Measurements from ENCODE around the gene VGLL4. TPM values are rescaled to one million over a fixed set of nuclear protein-coding genes. Genes with fewer than 3 reads are reported as not detected.

The VGLL4 gene
- polyA plus RNA-seq, 1 donor (not counting 4 experiments of a cell fraction or from before 2014, with no cell fraction given) = 32.6 TPM

DNA sequence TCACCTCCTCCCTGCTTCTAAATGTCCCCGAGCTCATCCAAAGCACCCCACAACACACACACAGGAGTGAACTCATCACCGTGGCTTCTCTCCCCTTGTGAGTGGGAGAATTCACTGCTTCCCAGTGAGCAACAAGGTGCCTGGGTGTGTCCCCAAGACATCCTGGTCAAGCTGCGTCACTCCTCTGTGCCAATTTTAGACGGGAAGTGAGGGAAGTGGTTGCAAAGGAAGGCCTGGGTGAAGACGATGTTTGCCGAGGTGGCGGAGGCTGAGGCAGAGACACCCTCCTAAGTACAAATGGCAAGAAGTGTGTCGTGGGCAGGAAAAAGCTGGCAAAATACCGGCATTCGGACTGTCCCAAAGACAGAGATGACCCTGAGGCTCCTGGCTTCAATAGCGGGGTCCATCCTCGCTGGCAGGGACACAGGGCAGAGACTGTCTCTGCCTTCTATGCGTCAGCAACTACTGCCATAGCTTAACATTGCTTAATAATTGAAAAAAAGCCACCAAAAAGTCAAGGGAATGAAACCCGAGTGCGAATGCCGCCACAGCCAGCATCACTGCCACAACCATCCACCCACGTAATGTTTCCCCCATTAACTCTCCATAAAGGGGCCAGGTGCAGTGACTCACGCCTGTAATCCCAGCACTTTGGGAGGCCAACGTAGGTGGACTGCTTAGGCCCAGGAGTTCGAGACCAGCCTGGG, 72.8 kb downstream of the VGLL4 start:
- peaks cover under 1% of the 10 kb centered on the region for H3K9me1 ChIP-seq (ENCODE audit: control insufficient read depth, extremely low read depth, insufficient read depth, low read length)
- H3K79me2 ChIP-seq (ENCODE audit: control insufficient read depth, insufficient read depth, low read length) = peaks cover 42% of the 10 kb centered on the region
- no peaks in the 10 kb centered on the region for H3K9me3 ChIP-seq (ENCODE audit: control insufficient read depth, low read depth, low read length)
- no peak for DNase-seq (ENCODE audit: low read depth, low spot score)
- peaks cover 11 to 14% of the 10 kb centered on the region in 2 experiments for H3K36me3 ChIP-seq (ENCODE audit: control insufficient read depth in 2 of 2, extremely low read depth in 1 of 2, insufficient read depth in 2 of 2, low read length in 2 of 2)
- dilution Hi-C loops (cut with MboI; ENCODE audit: extremely low pct_ligation_motif_present, low sequenced_read_pairs) = no loop called here
- FAIRE-seq = no peak
- no peak overlapping the region for H2AFZ ChIP-seq (ENCODE audit: control insufficient read depth, low read length)
- peaks cover 14% of the 10 kb centered on the region for H3K4me1 ChIP-seq (ENCODE audit: control insufficient read depth, extremely low read depth, insufficient read depth, low read length)
- no peak overlapping the region for H3K4me2 ChIP-seq (ENCODE audit: control insufficient read depth, extremely low read depth, insufficient read depth, low read depth, low read length)
- H3K4me3 ChIP-seq (ENCODE audit: control insufficient read depth in 2 of 3, extremely low read depth in 1 of 3, insufficient read depth in 2 of 3, low read depth in 1 of 3, low read length in 3 of 3) = no peak overlapping the region
- peaks cover 3% of the 10 kb centered on the region for H4K20me1 ChIP-seq (ENCODE audit: control insufficient read depth, extremely low read depth, insufficient read depth, low read length)
- no peak overlapping the region for H3K27ac ChIP-seq (ENCODE audit: control insufficient read depth, insufficient read depth, low read length)
- no peak overlapping the region for H3K9ac ChIP-seq (ENCODE audit: control insufficient read depth, extremely low read depth, insufficient read depth, low read length)
- no peaks in the 10 kb centered on the region for H3K27me3 ChIP-seq (ENCODE audit: control insufficient read depth, extremely low read depth, insufficient read depth, low read length)
- TF ChIP-seq, protein P1, sequence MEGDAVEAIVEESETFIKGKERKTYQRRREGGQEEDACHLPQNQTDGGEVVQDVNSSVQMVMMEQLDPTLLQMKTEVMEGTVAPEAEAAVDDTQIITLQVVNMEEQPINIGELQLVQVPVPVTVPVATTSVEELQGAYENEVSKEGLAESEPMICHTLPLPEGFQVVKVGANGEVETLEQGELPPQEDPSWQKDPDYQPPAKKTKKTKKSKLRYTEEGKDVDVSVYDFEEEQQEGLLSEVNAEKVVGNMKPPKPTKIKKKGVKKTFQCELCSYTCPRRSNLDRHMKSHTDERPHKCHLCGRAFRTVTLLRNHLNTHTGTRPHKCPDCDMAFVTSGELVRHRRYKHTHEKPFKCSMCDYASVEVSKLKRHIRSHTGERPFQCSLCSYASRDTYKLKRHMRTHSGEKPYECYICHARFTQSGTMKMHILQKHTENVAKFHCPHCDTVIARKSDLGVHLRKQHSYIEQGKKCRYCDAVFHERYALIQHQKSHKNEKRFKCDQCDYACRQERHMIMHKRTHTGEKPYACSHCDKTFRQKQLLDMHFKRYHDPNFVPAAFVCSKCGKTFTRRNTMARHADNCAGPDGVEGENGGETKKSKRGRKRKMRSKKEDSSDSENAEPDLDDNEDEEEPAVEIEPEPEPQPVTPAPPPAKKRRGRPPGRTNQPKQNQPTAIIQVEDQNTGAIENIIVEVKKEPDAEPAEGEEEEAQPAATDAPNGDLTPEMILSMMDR (optimal IDR thresholded peaks at IDR 0.05 in 1 of 3, IDR thresholded peaks at IDR 0.05 in 1 of 3, conservative IDR thresholded peaks at IDR 0.05 in 1 of 3; ENCODE audit: extremely low read depth in 1 of 3, insufficient read depth in 2 of 3, low read length in 3 of 3) = no peak
- TF ChIP-seq EZH2 (IDR thresholded peaks at IDR 0.05; ENCODE audit: low read length) = no peak

DNA sequence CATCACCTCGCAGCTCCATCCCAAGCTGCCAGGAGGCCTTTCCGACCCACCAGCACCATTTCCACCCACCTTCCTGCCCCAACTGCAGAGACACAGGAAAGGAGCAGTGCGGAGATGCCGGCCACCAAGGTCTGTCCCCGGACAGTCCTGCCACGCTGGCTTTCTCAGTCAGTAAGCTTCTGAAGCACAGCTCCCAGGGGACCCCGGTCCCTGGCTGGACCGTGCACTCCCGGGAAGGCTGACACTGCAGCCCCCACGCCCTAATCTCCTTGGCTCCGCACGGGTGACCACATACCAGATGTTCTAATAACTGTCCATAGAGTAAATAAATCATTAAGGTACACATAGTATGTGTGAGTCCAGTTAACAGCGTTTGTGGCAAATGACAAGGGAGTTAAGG, 73.5 kb downstream of the VGLL4 start:
- no peak for TF ChIP-seq EZH2 (IDR thresholded peaks at IDR 0.05; ENCODE audit: low read length)
- no peak overlapping the region for H3K9ac ChIP-seq (ENCODE audit: control insufficient read depth, extremely low read depth, insufficient read depth, low read length)
- H3K4me2 ChIP-seq (ENCODE audit: control insufficient read depth, extremely low read depth, insufficient read depth, low read depth, low read length) = no peak overlapping the region

More for the DNA sequence above, 73.5 kb downstream of the VGLL4 start:
- Histone ChIP-seq H3K27ac (ENCODE audit: control insufficient read depth, insufficient read depth, low read length) (no peak overlapping the region), H4K20me1 (ENCODE audit: control insufficient read depth, extremely low read depth, insufficient read depth, low read length) (peaks cover 3% of the 10 kb centered on the region), H3K4me1 (ENCODE audit: control insufficient read depth, extremely low read depth, insufficient read depth, low read length) (peaks cover 14% of the 10 kb centered on the region), H3K27me3 (ENCODE audit: control insufficient read depth, extremely low read depth, insufficient read depth, low read length) (no peaks in the 10 kb centered on the region), H2AFZ (ENCODE audit: control insufficient read depth, low read length) (no peak overlapping the region), H3K9me3 (ENCODE audit: control insufficient read depth, low read depth, low read length) (no peaks in the 10 kb centered on the region), H3K79me2 (ENCODE audit: control insufficient read depth, insufficient read depth, low read length) (peaks cover 45% of the 10 kb centered on the region), H3K9me1 (ENCODE audit: control insufficient read depth, extremely low read depth, insufficient read depth, low read length) (no peaks in the 10 kb centered on the region), H3K4me3 (ENCODE audit: control insufficient read depth in 2 of 3, extremely low read depth in 1 of 3, insufficient read depth in 2 of 3, low read depth in 1 of 3, low read length in 3 of 3) (no peak overlapping the region), H3K36me3 (ENCODE audit: control insufficient read depth in 2 of 2, extremely low read depth in 1 of 2, insufficient read depth in 2 of 2, low read length in 2 of 2) (peaks cover 11 to 18% of the 10 kb centered on the region in 2 experiments)
- no peak for FAIRE-seq
- dilution Hi-C loops (cut with MboI; ENCODE audit: extremely low pct_ligation_motif_present, low sequenced_read_pairs) = no loop called here
- no peak for DNase-seq (ENCODE audit: low read depth, low spot score)

All from keratinocyte (primary cell).